Measurements from ENCODE around the gene OR7C1. TPM values are rescaled to one million over a fixed set of nuclear protein-coding genes. Genes with fewer than 3 reads are reported as not detected.

Gene OR7C1
- total RNA-seq, 2 donors from 2014 or later, result not detected

DNA sequence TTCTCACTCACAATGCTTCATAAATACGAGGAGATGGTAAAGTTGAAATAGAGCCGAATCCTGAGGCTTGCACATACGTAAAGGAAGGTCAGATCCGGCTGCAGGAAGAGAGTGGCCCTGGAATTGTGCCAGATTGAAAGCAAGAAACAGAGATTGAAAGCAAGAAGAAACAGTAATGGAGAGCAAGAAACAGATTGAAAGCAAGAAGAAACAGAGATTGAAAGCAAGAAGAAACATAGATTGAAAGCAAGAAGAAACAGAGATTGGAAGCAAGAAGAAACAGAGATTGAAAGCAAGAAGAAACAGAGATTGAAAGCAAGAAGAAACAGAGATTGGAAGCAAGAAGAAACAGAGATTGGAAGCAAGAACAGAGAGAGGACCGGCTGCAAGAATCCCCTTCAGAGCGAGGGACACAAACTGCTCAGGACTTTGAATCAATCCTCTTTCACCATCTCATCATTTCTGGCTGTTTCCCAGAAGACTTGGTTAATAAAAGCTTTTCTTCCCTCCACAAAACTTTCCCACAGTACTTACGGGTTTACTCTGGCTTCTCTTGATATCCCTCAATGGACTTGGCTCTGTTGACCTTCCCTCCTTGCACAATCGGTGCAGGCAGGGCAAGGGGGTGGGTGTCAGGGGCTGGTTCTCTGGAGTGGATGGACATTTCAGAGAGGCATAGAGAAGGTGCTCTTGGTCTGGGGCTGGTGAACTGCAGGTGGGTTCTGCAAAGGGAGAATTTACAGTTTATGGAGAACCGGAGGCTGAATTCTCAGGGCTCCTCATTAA is 25.5 kb downstream of the OR7C1 start:
- intact Hi-C loops (cut with DNase I), result no loop called here
- TF ChIP-seq POLR2A (IDR thresholded peaks at IDR 0.05), result no peak
- TF ChIP-seq, protein P1, sequence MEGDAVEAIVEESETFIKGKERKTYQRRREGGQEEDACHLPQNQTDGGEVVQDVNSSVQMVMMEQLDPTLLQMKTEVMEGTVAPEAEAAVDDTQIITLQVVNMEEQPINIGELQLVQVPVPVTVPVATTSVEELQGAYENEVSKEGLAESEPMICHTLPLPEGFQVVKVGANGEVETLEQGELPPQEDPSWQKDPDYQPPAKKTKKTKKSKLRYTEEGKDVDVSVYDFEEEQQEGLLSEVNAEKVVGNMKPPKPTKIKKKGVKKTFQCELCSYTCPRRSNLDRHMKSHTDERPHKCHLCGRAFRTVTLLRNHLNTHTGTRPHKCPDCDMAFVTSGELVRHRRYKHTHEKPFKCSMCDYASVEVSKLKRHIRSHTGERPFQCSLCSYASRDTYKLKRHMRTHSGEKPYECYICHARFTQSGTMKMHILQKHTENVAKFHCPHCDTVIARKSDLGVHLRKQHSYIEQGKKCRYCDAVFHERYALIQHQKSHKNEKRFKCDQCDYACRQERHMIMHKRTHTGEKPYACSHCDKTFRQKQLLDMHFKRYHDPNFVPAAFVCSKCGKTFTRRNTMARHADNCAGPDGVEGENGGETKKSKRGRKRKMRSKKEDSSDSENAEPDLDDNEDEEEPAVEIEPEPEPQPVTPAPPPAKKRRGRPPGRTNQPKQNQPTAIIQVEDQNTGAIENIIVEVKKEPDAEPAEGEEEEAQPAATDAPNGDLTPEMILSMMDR (IDR thresholded peaks at IDR 0.05), result no peak
- Histone ChIP-seq H3K27me3 (no peaks in the 10 kb centered on the region), H3K9me3 (no peaks in the 10 kb centered on the region), H3K36me3 (replicated peaks in 1 of 2; ENCODE audit: insufficient read depth in 1 of 2, low read depth in 2 of 2) (no peaks in the 10 kb centered on the region), H3K4me3 (no peak overlapping the region), H3K27ac (no peak overlapping the region), H3K4me1 (no peaks in the 10 kb centered on the region)
- WGBS, 2 donors, result 37 to 48% methylated on average over 9 of the region's 9 CpGs
- DNase-seq (no peak), ATAC-seq (no peak)

DNA sequence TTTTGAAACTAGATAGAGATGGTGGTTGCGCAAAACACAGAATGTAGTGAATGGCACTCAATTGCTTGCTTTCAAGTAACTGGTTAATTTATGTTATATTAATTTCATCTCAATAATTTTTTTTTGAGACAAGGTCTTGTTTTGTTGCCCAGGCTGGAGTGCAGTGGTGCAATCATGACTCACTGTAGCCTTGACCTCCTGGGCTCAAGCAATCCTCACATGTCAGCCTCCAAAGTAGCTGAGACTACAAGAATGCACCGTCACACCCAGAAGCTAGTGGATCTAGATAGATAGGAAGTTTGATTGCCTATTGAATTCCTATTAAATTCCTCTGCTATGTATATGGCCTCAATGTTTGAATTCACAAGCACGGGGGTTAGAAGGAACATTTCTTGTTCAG is 30.2 kb downstream of the OR7C1 start:
- TF ChIP-seq, protein P1 (IDR thresholded peaks at IDR 0.05), result no peak
- TF ChIP-seq POLR2A (IDR thresholded peaks at IDR 0.05), result no peak
- H3K27me3 ChIP-seq, result no peaks in the 10 kb centered on the region
- intact Hi-C loops (cut with DNase I), result no loop called here
- no peak for DNase-seq
- 53 to 74% methylated on average over 3 of the region's 3 CpGs for WGBS, 2 donors
- H3K4me1 ChIP-seq, result no peaks in the 10 kb centered on the region
- ATAC-seq, result no peak
- no peaks in the 10 kb centered on the region for H3K9me3 ChIP-seq
- no peak overlapping the region for H3K27ac ChIP-seq
- H3K4me3 ChIP-seq, result no peak overlapping the region
- H3K36me3 ChIP-seq (replicated peaks in 1 of 2; ENCODE audit: insufficient read depth in 1 of 2, low read depth in 2 of 2), result no peaks in the 10 kb centered on the region

DNA sequence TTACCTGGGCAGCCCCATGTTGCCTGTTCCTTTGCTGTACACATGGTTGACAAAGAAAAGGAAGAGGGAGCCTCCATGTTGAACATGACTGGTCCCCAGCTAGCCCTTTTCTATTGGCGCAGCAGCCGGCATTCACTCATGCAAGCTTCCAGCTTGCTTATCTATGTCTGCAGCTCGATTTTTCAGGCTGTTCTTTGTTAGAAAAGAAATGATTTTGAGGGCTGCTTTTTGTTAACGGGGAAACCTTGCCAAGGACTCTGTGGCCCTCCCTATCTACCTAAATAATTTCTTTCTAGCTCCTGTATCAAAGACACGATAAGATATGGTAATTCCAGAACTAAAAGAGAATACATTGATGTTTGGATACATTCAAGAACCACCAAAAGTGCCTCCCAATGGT is 36.2 kb downstream of the OR7C1 start:
- TF ChIP-seq, protein P1 (IDR thresholded peaks at IDR 0.05), result no peak
- no peak for TF ChIP-seq POLR2A (IDR thresholded peaks at IDR 0.05)
- Histone ChIP-seq H3K9me3 (no peaks in the 10 kb centered on the region), H3K27me3 (no peaks in the 10 kb centered on the region), H3K36me3 (replicated peaks in 1 of 2; ENCODE audit: insufficient read depth in 1 of 2, low read depth in 2 of 2) (no peaks in the 10 kb centered on the region), H3K4me3 (no peak overlapping the region), H3K4me1 (no peaks in the 10 kb centered on the region), H3K27ac (no peak overlapping the region)
- DNase-seq, result no peak
- intact Hi-C loops (cut with DNase I), result no loop called here
- no peak for ATAC-seq
- WGBS, 2 donors, result 52 to 59% methylated on average over 5 of the region's 5 CpGs

DNA sequence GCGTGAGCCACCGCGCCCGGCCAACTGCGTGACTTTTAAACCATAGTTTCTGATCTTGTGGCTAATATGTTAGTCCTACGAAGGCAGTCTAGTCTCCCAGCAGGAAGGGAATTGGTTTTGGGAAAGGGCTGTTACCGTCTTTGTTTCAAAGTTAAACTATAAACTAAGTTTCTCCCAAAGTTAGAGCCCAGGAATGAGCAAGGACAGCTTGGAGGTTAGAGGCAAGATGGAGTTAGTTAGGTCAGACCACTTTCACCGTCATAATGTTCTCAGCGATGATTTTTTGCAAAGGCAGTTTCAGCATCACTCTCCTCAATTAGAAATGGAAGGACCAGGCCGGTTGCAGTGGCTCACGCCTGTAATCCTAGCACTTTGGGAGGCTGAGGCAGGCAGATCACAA is 39.0 kb downstream of the OR7C1 start:
- WGBS, 2 donors, result 81 to 83% methylated on average over 11 of the region's 11 CpGs
- no peaks in the 10 kb centered on the region for H3K27me3 ChIP-seq
- intact Hi-C loops (cut with DNase I), result no loop called here
- H3K36me3 ChIP-seq (replicated peaks in 1 of 2; ENCODE audit: insufficient read depth in 1 of 2, low read depth in 2 of 2), result no peaks in the 10 kb centered on the region
- ATAC-seq (no peak), DNase-seq (no peak)
- no peaks in the 10 kb centered on the region for H3K9me3 ChIP-seq
- TF ChIP-seq, protein P1 (IDR thresholded peaks at IDR 0.05), result no peak
- no peak for TF ChIP-seq POLR2A (IDR thresholded peaks at IDR 0.05)
- H3K4me3 ChIP-seq, result no peak overlapping the region
- H3K4me1 ChIP-seq, result no peaks in the 10 kb centered on the region
- no peak overlapping the region for H3K27ac ChIP-seq
